Osteocyte (in vitro differentiated cells): Measurements from ENCODE around the gene OTUD5. TPM values are rescaled to one million over a fixed set of nuclear protein-coding genes. Genes with fewer than 3 reads are reported as not detected.

ENCODE experiments used
- DNase-seq: peaks from one replicate; pipeline ENCODE4 v3.0.0; 2021; ENCODE audit warnings: mixed read lengths; ENCODE audit not compliant: unreplicated experiment; ENCODE audit errors: extremely low spot score
- H3K27ac Mint-ChIP-seq: one replicate; pipeline ENCODE4 v1.8.0; 2021; ENCODE audit warnings: mild to moderate bottlenecking, mixed read lengths; ENCODE audit not compliant: unreplicated experiment
- H3K27me3 Mint-ChIP-seq: one replicate; pipeline ENCODE4 v1.8.0; 2021; ENCODE audit warnings: mixed read lengths; ENCODE audit not compliant: unreplicated experiment
- H3K36me3 Mint-ChIP-seq: one replicate; pipeline ENCODE4 v1.8.0; 2021; ENCODE audit warnings: mixed read lengths; ENCODE audit not compliant: unreplicated experiment
- H3K4me1 Mint-ChIP-seq: one replicate; pipeline ENCODE4 v1.8.0; 2021; ENCODE audit warnings: mixed read lengths; ENCODE audit not compliant: unreplicated experiment
- H3K4me3 Mint-ChIP-seq: one replicate; pipeline ENCODE4 v1.8.0; 2021; ENCODE audit warnings: mild to moderate bottlenecking, moderate library complexity, mixed read lengths; ENCODE audit not compliant: unreplicated experiment
- H3K9me3 Mint-ChIP-seq: one replicate; pipeline ENCODE4 v1.8.0; 2021; ENCODE audit warnings: mixed read lengths; ENCODE audit not compliant: unreplicated experiment
- total RNA-seq: library from RNA; stranded (reverse); gene quantifications from 2 replicates; pipeline ENCODE4 v1.2.1, GENCODE V29; 2021
- TF ChIP-seq, protein P1 (sequence below): fragments of 200-600 bp; sonication (generic); IDR thresholded peaks from 2 replicates; pipeline ENCODE4 v1.5.0; 2021; ENCODE audit warnings: antibody characterized with exemption, mild to moderate bottlenecking, moderate library complexity

Gene OTUD5
- total RNA-seq, 1 donor from 2014 or later: 57.4 TPM

DNA sequence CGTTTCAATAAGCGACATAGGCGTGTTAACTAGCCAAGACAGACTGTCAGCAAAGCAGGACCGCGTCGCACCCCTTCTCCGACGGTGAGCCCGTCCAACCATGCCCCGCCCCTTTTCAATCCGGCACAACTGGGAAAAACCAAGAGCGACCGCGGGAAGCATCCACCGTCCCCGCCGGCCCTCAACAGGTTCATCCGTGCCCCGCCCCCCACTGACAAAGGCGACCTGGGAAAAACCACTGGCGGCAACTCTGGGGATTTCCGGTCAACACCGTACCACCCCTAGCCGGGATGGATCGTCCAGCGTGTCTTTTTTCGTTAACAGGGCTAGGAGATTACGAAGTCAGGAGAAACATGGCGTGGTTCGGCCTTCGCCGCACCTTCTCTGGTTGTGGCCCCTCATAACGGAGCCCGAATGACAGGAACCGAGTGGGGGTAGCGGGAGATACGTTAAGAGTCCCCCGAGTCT is 60.2 kb downstream of the OTUD5 start:
- DNase-seq: peak; percentile 90
- Mint-ChIP-seq H3K27me3 (no peaks in the 10 kb centered on the region), H3K4me1 (peaks cover 17% of the 10 kb centered on the region), H3K27ac (peak overlapping the region; percentile 93), H3K4me3 (peak overlapping the region; percentile 84), H3K36me3 (peaks cover 8% of the 10 kb centered on the region), H3K9me3 (no peaks in the 10 kb centered on the region)
- TF ChIP-seq, protein P1, sequence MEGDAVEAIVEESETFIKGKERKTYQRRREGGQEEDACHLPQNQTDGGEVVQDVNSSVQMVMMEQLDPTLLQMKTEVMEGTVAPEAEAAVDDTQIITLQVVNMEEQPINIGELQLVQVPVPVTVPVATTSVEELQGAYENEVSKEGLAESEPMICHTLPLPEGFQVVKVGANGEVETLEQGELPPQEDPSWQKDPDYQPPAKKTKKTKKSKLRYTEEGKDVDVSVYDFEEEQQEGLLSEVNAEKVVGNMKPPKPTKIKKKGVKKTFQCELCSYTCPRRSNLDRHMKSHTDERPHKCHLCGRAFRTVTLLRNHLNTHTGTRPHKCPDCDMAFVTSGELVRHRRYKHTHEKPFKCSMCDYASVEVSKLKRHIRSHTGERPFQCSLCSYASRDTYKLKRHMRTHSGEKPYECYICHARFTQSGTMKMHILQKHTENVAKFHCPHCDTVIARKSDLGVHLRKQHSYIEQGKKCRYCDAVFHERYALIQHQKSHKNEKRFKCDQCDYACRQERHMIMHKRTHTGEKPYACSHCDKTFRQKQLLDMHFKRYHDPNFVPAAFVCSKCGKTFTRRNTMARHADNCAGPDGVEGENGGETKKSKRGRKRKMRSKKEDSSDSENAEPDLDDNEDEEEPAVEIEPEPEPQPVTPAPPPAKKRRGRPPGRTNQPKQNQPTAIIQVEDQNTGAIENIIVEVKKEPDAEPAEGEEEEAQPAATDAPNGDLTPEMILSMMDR: no peak

DNA sequence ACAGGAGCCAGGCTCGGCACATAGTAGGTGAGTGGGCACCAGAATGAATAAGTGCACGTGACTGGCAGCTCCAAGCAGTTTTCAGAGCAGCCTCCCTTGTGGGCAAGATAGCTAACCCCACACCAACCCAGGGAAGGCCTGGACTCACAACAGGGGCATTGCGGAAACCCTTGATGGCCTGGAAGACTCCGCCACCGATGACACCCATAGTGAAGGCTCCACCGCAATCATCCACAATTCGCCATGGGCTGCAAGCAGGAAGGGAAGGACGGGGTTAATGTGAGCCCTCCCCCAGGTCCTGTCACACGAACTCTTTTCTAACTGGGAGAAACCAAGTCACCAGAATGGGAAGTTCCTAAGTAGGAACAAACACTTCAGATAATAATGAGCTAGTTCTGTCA is 60.8 kb downstream of the OTUD5 start:
- no peaks in the 10 kb centered on the region for H3K27me3 Mint-ChIP-seq
- H3K4me1 Mint-ChIP-seq: peaks cover 21% of the 10 kb centered on the region
- peak overlapping the region; percentile 84 for H3K4me3 Mint-ChIP-seq
- peak overlapping the region; percentile 93 for H3K27ac Mint-ChIP-seq
- TF ChIP-seq, protein P1: no peak
- H3K36me3 Mint-ChIP-seq: peaks cover 2% of the 10 kb centered on the region
- no peaks in the 10 kb centered on the region for H3K9me3 Mint-ChIP-seq
- DNase-seq: no peak

DNA sequence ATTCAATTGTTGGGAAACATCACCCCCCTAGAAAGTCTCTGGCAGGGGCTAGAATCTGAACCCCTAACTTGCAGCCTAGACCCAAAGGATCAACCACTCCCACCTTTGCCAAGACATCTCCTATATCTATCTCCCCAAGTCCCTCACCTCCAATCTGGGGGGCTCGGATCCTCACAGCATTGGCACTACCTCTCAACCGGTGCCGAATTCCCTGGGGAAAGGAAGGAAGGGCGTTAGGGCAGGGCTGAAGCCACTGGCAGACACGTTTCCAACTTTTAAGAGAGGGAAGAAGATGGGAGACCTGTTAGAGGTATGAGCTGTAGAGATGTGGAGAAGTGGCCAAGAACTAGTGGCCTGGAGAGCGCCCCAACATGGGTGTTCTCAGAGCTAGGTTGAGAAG is 62.5 kb downstream of the OTUD5 start:
- no peaks in the 10 kb centered on the region for H3K27me3 Mint-ChIP-seq
- peaks cover 23% of the 10 kb centered on the region for H3K4me1 Mint-ChIP-seq
- TF ChIP-seq, protein P1: no peak
- H3K36me3 Mint-ChIP-seq: peaks cover 1% of the 10 kb centered on the region
- DNase-seq: no peak
- H3K4me3 Mint-ChIP-seq: no peak overlapping the region
- H3K27ac Mint-ChIP-seq: no peak overlapping the region
- no peaks in the 10 kb centered on the region for H3K9me3 Mint-ChIP-seq

DNA sequence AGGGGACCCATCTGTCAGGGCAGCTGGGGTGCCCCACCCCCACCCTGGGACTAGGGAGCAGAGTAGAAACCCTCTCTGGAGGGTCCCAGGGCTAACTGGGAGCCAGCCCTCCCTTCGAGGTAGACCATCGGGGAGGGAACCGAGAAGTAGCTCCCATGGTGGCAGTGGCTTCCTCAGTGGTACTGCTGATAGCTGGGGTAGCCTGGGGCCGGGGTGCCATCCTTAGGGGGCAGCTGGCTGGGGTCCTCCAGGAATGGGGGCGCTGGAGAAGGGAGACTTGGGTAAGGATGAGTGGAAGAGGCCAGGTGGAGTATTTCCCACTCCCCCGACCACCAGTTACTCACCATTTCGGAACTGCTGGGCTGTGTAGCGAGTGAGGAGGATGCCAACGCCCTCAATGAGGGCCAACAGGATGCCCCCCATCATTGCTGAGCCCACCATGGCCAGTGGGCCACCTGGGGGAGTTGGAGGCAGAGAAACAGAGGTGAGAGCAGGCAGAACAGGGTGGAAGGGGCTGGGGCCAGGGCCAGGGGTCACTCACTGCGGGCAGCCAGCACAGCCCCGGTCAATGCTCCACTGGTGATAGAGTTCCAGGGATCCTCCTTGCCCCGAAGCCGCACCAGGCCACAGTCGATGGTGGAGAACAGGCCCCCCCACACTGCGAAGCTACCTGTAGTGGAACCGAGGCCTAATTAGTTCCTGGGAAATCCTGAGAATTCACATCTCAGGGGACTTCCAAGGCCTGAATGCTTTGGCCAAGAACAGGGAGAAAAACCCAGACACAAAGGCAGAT is 63.7 kb downstream of the OTUD5 start:
- peaks cover 23% of the 10 kb centered on the region for H3K4me1 Mint-ChIP-seq
- H3K27me3 Mint-ChIP-seq: no peaks in the 10 kb centered on the region
- TF ChIP-seq, protein P1: no peak
- peaks cover 1% of the 10 kb centered on the region for H3K36me3 Mint-ChIP-seq
- no peaks in the 10 kb centered on the region for H3K9me3 Mint-ChIP-seq
- H3K4me3 Mint-ChIP-seq: no peak overlapping the region
- no peak overlapping the region for H3K27ac Mint-ChIP-seq
- no peak for DNase-seq

DNA sequence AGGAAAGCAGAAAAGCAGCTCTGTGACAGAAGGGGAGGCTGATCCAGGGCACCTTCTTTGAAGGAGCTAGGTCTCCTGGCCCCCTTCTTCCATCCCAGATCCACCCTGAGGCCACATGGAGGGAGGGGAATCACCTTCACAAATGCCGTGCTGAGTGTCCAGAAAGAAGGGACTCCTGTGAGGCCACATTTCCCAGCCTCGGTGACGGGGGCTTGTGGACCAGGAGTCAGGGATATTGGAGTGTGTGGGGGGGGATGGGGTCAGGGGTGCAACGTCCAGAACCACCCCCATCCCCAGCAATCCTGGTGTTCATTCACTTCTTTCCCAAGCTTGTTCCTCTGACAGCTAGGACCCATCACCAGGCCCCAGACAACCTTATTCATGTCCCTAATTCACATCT is 64.5 kb downstream of the OTUD5 start:
- Mint-ChIP-seq H3K4me1 (peaks cover 18% of the 10 kb centered on the region), H3K27me3 (no peaks in the 10 kb centered on the region), H3K36me3 (peaks cover 1% of the 10 kb centered on the region), H3K9me3 (no peaks in the 10 kb centered on the region), H3K4me3 (peak overlapping the region; percentile 4), H3K27ac (no peak overlapping the region)
- TF ChIP-seq, protein P1: no peak
- DNase-seq: no peak
